ENCODE measurements around the gene DOP1A.

GRCh38 chr6:83185096-83185495 is 117.6 kb downstream of the DOP1A start:
- TF ChIP-seq TAF1 (IDR thresholded peaks at IDR 0.05; ENCODE audit: low read depth, low read length) (no peak), POLR2A (IDR thresholded peaks at IDR 0.05; ENCODE audit: low read depth, low read length) (no peak), POLR2AphosphoS5 (IDR thresholded peaks at IDR 0.05; ENCODE audit: low read depth, low read length) (no peak), POU2F2 (IDR thresholded peaks at IDR 0.05; ENCODE audit: low read depth, low read length) (no peak), PAX5 (IDR thresholded peaks at IDR 0.05; ENCODE audit: insufficient read depth, low read length, severe bottlenecking) (no peak), SPI1 (IDR thresholded peaks at IDR 0.05; ENCODE audit: low read depth, low read length) (no peak)
